WTC11 (cell line): ENCODE measurements around the gene ELMO1.

Source experiments
- CREB1 ChIP-seq: sonication (generic); formaldehyde crosslinking; IDR thresholded peaks from 2 replicates; pipeline ENCODE4 v1.8.0; 2023; ENCODE audit warnings: mild to moderate bottlenecking, missing genetic modification reagents
- CTCF ChIP-seq: fragments of 200-600 bp; IDR thresholded peaks from 2 replicates; pipeline ENCODE4 v1.8.0; 2022; ENCODE audit warnings: antibody characterized with exemption
- FOXP4 ChIP-seq: sonication (generic); formaldehyde crosslinking; IDR thresholded peaks from 2 replicates; pipeline ENCODE4 v1.8.0; 2022; ENCODE audit warnings: mild to moderate bottlenecking, missing genetic modification reagents
- TF ChIP-seq, protein P1 (sequence below): sonication (generic); formaldehyde crosslinking; conservative IDR thresholded peaks from 2 replicates; pipeline ENCODE4 v1.8.1; 2022; ENCODE audit warnings: mild to moderate bottlenecking, missing genetic modification reagents

DNA sequence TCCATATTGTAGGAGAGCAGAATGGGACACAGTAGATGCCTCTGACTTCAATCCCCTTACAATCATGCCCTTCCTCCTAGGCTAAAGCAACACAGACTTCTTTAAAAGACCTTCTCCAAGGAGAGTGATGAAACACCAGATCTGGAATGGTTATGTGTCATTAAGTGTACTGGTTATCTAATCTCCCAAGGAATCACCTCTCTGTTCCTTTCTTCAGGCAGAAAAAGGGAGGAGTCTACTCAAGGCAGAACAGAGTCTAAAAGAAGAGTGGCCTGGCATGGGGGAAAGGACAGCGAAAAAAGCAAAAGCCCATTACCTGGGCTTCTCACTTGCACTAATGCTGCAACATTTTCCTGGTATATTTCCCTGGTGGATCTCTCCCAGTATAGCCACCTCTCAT is 2.9 kb downstream of the ELMO1 start:
- no peak for TF ChIP-seq CTCF
- TF ChIP-seq CREB1 (CRISPR knock-in tag), result no peak
- TF ChIP-seq FOXP4 (CRISPR knock-in tag), result no peak
- TF ChIP-seq, protein P1, sequence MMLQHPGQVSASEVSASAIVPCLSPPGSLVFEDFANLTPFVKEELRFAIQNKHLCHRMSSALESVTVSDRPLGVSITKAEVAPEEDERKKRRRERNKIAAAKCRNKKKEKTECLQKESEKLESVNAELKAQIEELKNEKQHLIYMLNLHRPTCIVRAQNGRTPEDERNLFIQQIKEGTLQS, result no peak
